ENCODE data around the gene NACC1. TPM values are rescaled to one million over a fixed set of nuclear protein-coding genes. Genes with fewer than 3 reads are reported as not detected.

Gene NACC1
- total RNA-seq, 1 experiment from 2014 or later, result 126 TPM

DNA sequence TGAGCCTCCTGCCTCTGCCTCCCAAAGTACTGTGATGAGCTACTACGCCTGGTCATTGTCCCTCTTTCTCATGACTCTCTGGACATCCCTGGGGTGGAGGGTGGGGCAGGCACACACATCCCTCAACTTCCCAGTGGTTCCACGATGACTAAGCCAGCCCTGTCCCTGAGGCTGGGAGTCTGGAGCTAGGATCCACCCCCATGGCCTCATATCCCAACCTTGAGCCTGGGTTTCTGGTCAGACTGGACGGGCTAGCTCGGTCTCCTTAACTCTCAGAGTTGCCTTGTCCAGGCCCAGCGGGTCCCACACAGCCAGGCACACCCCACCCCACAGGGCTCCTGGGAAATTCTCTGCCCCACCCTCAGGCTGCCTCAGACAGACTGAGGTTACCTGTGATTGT, 51.7 kb downstream of the NACC1 start:
- no peaks in the 10 kb centered on the region for H3K9me3 ChIP-seq (ENCODE audit: low read depth, low read length, poor library complexity, severe bottlenecking)
- no peak for TF ChIP-seq EZH2 (IDR thresholded peaks at IDR 0.05; ENCODE audit: borderline replicate concordance, low read depth, low read length, poor library complexity, severe bottlenecking)
- TF ChIP-seq, protein P1, sequence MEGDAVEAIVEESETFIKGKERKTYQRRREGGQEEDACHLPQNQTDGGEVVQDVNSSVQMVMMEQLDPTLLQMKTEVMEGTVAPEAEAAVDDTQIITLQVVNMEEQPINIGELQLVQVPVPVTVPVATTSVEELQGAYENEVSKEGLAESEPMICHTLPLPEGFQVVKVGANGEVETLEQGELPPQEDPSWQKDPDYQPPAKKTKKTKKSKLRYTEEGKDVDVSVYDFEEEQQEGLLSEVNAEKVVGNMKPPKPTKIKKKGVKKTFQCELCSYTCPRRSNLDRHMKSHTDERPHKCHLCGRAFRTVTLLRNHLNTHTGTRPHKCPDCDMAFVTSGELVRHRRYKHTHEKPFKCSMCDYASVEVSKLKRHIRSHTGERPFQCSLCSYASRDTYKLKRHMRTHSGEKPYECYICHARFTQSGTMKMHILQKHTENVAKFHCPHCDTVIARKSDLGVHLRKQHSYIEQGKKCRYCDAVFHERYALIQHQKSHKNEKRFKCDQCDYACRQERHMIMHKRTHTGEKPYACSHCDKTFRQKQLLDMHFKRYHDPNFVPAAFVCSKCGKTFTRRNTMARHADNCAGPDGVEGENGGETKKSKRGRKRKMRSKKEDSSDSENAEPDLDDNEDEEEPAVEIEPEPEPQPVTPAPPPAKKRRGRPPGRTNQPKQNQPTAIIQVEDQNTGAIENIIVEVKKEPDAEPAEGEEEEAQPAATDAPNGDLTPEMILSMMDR (conservative IDR thresholded peaks at IDR 0.05; ENCODE audit: low read depth, low read length), result no peak
- ChIA-PET CTCF (no interaction called here), POLR2A (ENCODE audit: low non-redundant PET) (no interaction called here)
- no peak overlapping the region for H3K4me3 ChIP-seq (ENCODE audit: low read depth, low read length, poor library complexity, severe bottlenecking)
- DNase-seq (ENCODE audit: low spot score), result no peak
- intact Hi-C loops (cut with micrococcal nuclease; ENCODE audit: unreplicated experiment), result loop anchor here (10.0 kb wide), 1 partner anchor 675 kb away; no protein-coding TSS in a partner anchor
- H3K27ac ChIP-seq (ENCODE audit: low read depth, low read length, poor library complexity, severe bottlenecking), result peak overlapping the region; percentile 61
- H3K36me3 ChIP-seq (ENCODE audit: insufficient read depth, low read length, poor library complexity, severe bottlenecking), result no peaks in the 10 kb centered on the region
- H3K4me1 ChIP-seq (ENCODE audit: insufficient read depth, low read length, poor library complexity, severe bottlenecking), result peaks cover 42% of the 10 kb centered on the region
- H3K27me3 ChIP-seq (replicated peaks; ENCODE audit: insufficient read depth, low read depth, low read length, poor library complexity), result no peaks in the 10 kb centered on the region
- no TSS peak for BruUV-seq (replicated peaks)

DNA sequence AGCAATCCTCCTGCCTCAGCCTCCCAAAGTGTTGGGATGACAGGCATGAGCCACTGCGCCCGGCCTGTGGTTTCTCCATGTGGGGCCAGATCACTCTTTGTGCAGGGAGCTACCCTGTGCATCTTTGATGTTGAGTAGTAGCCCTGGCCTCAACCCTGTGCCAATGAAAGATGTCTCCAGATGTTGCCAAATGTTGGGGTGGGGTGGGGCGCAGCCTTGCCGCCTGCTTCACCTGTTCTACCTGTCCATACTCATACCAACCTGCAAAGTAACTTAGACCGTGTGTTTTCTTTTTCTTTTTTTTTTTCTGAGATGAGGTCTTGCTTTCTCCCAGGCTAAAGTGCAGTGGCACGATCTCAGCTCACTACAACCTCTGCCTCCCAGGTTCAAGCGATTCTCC, 53.1 kb downstream of the NACC1 start:
- Histone ChIP-seq H3K27ac (ENCODE audit: low read depth, low read length, poor library complexity, severe bottlenecking) (no peak overlapping the region), H3K4me3 (ENCODE audit: low read depth, low read length, poor library complexity, severe bottlenecking) (no peak overlapping the region), H3K36me3 (ENCODE audit: insufficient read depth, low read length, poor library complexity, severe bottlenecking) (no peaks in the 10 kb centered on the region), H3K9me3 (ENCODE audit: low read depth, low read length, poor library complexity, severe bottlenecking) (no peaks in the 10 kb centered on the region), H3K4me1 (ENCODE audit: insufficient read depth, low read length, poor library complexity, severe bottlenecking) (peaks cover 31% of the 10 kb centered on the region), H3K27me3 (replicated peaks; ENCODE audit: insufficient read depth, low read depth, low read length, poor library complexity) (no peaks in the 10 kb centered on the region)
- ChIA-PET POLR2A (ENCODE audit: low non-redundant PET) (interaction anchor here (0.6 kb wide), 1 partner anchor 10 kb away, joined by 14 read pairs; no protein-coding TSS in a partner anchor), CTCF (no interaction called here)
- TF ChIP-seq, protein P1 (conservative IDR thresholded peaks at IDR 0.05; ENCODE audit: low read depth, low read length), result no peak
- no peak for TF ChIP-seq EZH2 (IDR thresholded peaks at IDR 0.05; ENCODE audit: borderline replicate concordance, low read depth, low read length, poor library complexity, severe bottlenecking)
- intact Hi-C loops (cut with micrococcal nuclease; ENCODE audit: unreplicated experiment), result no loop called here
- no peak for DNase-seq (ENCODE audit: low spot score)
- no TSS peak for BruUV-seq (replicated peaks)

DNA sequence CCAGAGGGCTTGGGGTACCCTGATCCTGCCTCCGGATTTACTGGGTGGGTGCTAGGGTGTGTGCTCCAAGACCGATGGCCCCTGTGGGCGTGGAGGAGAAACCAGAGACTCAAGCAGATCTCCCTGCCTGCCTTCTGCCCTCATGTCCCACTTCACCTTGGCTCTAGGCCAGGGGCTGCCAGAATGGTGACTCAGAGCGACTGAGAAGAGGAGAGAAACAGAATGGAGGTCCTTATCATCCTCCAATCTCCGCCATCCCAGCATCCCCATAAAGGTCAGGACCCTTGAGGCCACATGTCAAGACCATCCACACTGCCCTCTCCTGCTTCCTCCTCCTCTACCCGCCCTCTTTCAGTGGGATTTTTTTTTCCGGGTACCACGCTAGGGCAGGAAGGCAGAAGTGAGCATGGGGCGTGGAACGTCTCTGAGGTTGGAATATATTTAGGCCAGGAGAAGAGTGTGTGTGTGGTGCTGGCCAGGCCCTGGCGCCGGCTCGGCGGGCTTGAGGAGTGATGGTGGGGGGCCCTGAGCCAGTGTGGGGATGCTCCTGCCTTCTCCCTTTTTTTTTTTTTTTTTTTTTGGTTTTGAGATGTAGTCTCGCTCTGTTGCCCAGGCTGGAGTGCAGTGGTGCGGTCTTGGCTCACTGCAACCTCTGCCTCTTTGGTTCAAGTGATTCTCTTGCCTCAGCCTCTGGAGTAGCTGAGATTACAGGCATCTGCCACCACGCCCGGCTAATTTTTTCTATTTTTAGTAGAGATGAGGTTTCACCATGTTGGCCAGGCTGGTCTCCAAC, 54.5 kb downstream of the NACC1 start:
- BruUV-seq (replicated peaks), result no TSS peak
- H3K9me3 ChIP-seq (ENCODE audit: low read depth, low read length, poor library complexity, severe bottlenecking), result no peaks in the 10 kb centered on the region
- ChIA-PET CTCF (no interaction called here), POLR2A (ENCODE audit: low non-redundant PET) (no interaction called here)
- intact Hi-C loops (cut with micrococcal nuclease; ENCODE audit: unreplicated experiment), result no loop called here
- no peaks in the 10 kb centered on the region for H3K36me3 ChIP-seq (ENCODE audit: insufficient read depth, low read length, poor library complexity, severe bottlenecking)
- TF ChIP-seq, protein P1 (conservative IDR thresholded peaks at IDR 0.05; ENCODE audit: low read depth, low read length), result no peak
- TF ChIP-seq EZH2 (IDR thresholded peaks at IDR 0.05; ENCODE audit: borderline replicate concordance, low read depth, low read length, poor library complexity, severe bottlenecking), result no peak
- no peak overlapping the region for H3K4me3 ChIP-seq (ENCODE audit: low read depth, low read length, poor library complexity, severe bottlenecking)
- H3K4me1 ChIP-seq (ENCODE audit: insufficient read depth, low read length, poor library complexity, severe bottlenecking), result peaks cover 26% of the 10 kb centered on the region
- DNase-seq (ENCODE audit: low spot score), result peak; percentile 84
- H3K27me3 ChIP-seq (replicated peaks; ENCODE audit: insufficient read depth, low read depth, low read length, poor library complexity), result no peaks in the 10 kb centered on the region
- H3K27ac ChIP-seq (ENCODE audit: low read depth, low read length, poor library complexity, severe bottlenecking), result peak overlapping the region; percentile 55

Data from A673 (cell line).